ENCODE results near the gene NAP1L4.

The NAP1L4 gene

GRCh38 chr11:3010004-3010403, 17.9 kb upstream of the NAP1L4 start:
- Histone ChIP-seq H3K27me3 (ENCODE audit: control insufficient read depth, insufficient read depth, low read length) (no peaks in the 10 kb centered on the region), H3K36me3 (ENCODE audit: control insufficient read depth, insufficient read depth, low read length) (peaks cover 92% of the 10 kb centered on the region), H3K27ac (ENCODE audit: low read depth, low read length) (no peak overlapping the region), H3K9ac (ENCODE audit: low read length) (no peak overlapping the region), H3K4me3 (ENCODE audit: low read depth, low read length) (no peak overlapping the region), H3K4me1 (ENCODE audit: control insufficient read depth, insufficient read depth, low read length) (no peaks in the 10 kb centered on the region), H3K9me3 (ENCODE audit: control insufficient read depth, insufficient read depth, low read depth, low read length) (no peaks in the 10 kb centered on the region)

GRCh38 chr11:3009481-3009880, 17.4 kb upstream of the NAP1L4 start:
- Histone ChIP-seq H3K9ac (ENCODE audit: low read length) (no peak overlapping the region), H3K27ac (ENCODE audit: low read depth, low read length) (no peak overlapping the region), H3K36me3 (ENCODE audit: control insufficient read depth, insufficient read depth, low read length) (peaks cover 90% of the 10 kb centered on the region), H3K4me3 (ENCODE audit: low read depth, low read length) (no peak overlapping the region), H3K4me1 (ENCODE audit: control insufficient read depth, insufficient read depth, low read length) (no peaks in the 10 kb centered on the region), H3K27me3 (ENCODE audit: control insufficient read depth, insufficient read depth, low read length) (no peaks in the 10 kb centered on the region), H3K9me3 (ENCODE audit: control insufficient read depth, insufficient read depth, low read depth, low read length) (no peaks in the 10 kb centered on the region)

- H3K9me3 ChIP-seq (ENCODE audit: control insufficient read depth, insufficient read depth, low read depth, low read length) = no peaks in the 10 kb centered on the region
- no peak overlapping the region for H3K9ac ChIP-seq (ENCODE audit: low read length)
- H3K27me3 ChIP-seq (ENCODE audit: control insufficient read depth, insufficient read depth, low read length) = no peaks in the 10 kb centered on the region
- H3K27ac ChIP-seq (ENCODE audit: low read depth, low read length) = no peak overlapping the region
- no peak overlapping the region for H3K4me3 ChIP-seq (ENCODE audit: low read depth, low read length)
- no peaks in the 10 kb centered on the region for H3K4me1 ChIP-seq (ENCODE audit: control insufficient read depth, insufficient read depth, low read length)
- H3K36me3 ChIP-seq (ENCODE audit: control insufficient read depth, insufficient read depth, low read length) = peaks cover 90% of the 10 kb centered on the region
Observed at GRCh38 chr11:3008746-3009336, 16.7 kb upstream of the NAP1L4 start.

- Histone ChIP-seq H3K4me3 (ENCODE audit: low read depth, low read length) (no peak overlapping the region), H3K27ac (ENCODE audit: low read depth, low read length) (no peak overlapping the region), H3K27me3 (ENCODE audit: control insufficient read depth, insufficient read depth, low read length) (no peaks in the 10 kb centered on the region), H3K9me3 (ENCODE audit: control insufficient read depth, insufficient read depth, low read depth, low read length) (no peaks in the 10 kb centered on the region), H3K4me1 (ENCODE audit: control insufficient read depth, insufficient read depth, low read length) (no peaks in the 10 kb centered on the region), H3K36me3 (ENCODE audit: control insufficient read depth, insufficient read depth, low read length) (peaks cover 93% of the 10 kb centered on the region), H3K9ac (ENCODE audit: low read length) (no peak overlapping the region)
Observed at GRCh38 chr11:3007404-3008010, 15.4 kb upstream of the NAP1L4 start.

GRCh38 chr11:3006505-3007260, 14.6 kb upstream of the NAP1L4 start:
- Histone ChIP-seq H3K4me1 (ENCODE audit: control insufficient read depth, insufficient read depth, low read length) (no peaks in the 10 kb centered on the region), H3K9me3 (ENCODE audit: control insufficient read depth, insufficient read depth, low read depth, low read length) (no peaks in the 10 kb centered on the region), H3K9ac (ENCODE audit: low read length) (no peak overlapping the region), H3K27me3 (ENCODE audit: control insufficient read depth, insufficient read depth, low read length) (no peaks in the 10 kb centered on the region), H3K27ac (ENCODE audit: low read depth, low read length) (no peak overlapping the region), H3K4me3 (ENCODE audit: low read depth, low read length) (no peak overlapping the region), H3K36me3 (ENCODE audit: control insufficient read depth, insufficient read depth, low read length) (peaks cover 93% of the 10 kb centered on the region)

- Histone ChIP-seq H3K4me3 (ENCODE audit: low read depth, low read length) (no peak overlapping the region), H3K9me3 (ENCODE audit: control insufficient read depth, insufficient read depth, low read depth, low read length) (no peaks in the 10 kb centered on the region), H3K9ac (ENCODE audit: low read length) (no peak overlapping the region), H3K27ac (ENCODE audit: low read depth, low read length) (no peak overlapping the region), H3K27me3 (ENCODE audit: control insufficient read depth, insufficient read depth, low read length) (no peaks in the 10 kb centered on the region), H3K4me1 (ENCODE audit: control insufficient read depth, insufficient read depth, low read length) (no peaks in the 10 kb centered on the region), H3K36me3 (ENCODE audit: control insufficient read depth, insufficient read depth, low read length) (peaks cover 91% of the 10 kb centered on the region)
Observed at GRCh38 chr11:3004481-3004880, 12.4 kb upstream of the NAP1L4 start.

- no peaks in the 10 kb centered on the region for H3K4me1 ChIP-seq (ENCODE audit: control insufficient read depth, insufficient read depth, low read length)
- H3K36me3 ChIP-seq (ENCODE audit: control insufficient read depth, insufficient read depth, low read length) = peaks cover 83% of the 10 kb centered on the region
- H3K9me3 ChIP-seq (ENCODE audit: control insufficient read depth, insufficient read depth, low read depth, low read length) = no peaks in the 10 kb centered on the region
- H3K27me3 ChIP-seq (ENCODE audit: control insufficient read depth, insufficient read depth, low read length) = no peaks in the 10 kb centered on the region
- no peak overlapping the region for H3K4me3 ChIP-seq (ENCODE audit: low read depth, low read length)
- no peak overlapping the region for H3K9ac ChIP-seq (ENCODE audit: low read length)
- H3K27ac ChIP-seq (ENCODE audit: low read depth, low read length) = no peak overlapping the region
Observed at GRCh38 chr11:3003396-3004231, 11.5 kb upstream of the NAP1L4 start.

- Histone ChIP-seq H3K4me3 (ENCODE audit: low read depth, low read length) (no peak overlapping the region), H3K4me1 (ENCODE audit: control insufficient read depth, insufficient read depth, low read length) (no peaks in the 10 kb centered on the region), H3K9ac (ENCODE audit: low read length) (no peak overlapping the region), H3K36me3 (ENCODE audit: control insufficient read depth, insufficient read depth, low read length) (peaks cover 77% of the 10 kb centered on the region), H3K9me3 (ENCODE audit: control insufficient read depth, insufficient read depth, low read depth, low read length) (no peaks in the 10 kb centered on the region), H3K27ac (ENCODE audit: low read depth, low read length) (no peak overlapping the region), H3K27me3 (ENCODE audit: control insufficient read depth, insufficient read depth, low read length) (no peaks in the 10 kb centered on the region)
Observed at GRCh38 chr11:3002871-3003270, 10.7 kb upstream of the NAP1L4 start.

GRCh38 chr11:3002351-3002861, 10.3 kb upstream of the NAP1L4 start:
- peaks cover 72% of the 10 kb centered on the region for H3K36me3 ChIP-seq (ENCODE audit: control insufficient read depth, insufficient read depth, low read length)
- H3K9me3 ChIP-seq (ENCODE audit: control insufficient read depth, insufficient read depth, low read depth, low read length) = no peaks in the 10 kb centered on the region
- no peaks in the 10 kb centered on the region for H3K27me3 ChIP-seq (ENCODE audit: control insufficient read depth, insufficient read depth, low read length)
- no peaks in the 10 kb centered on the region for H3K4me1 ChIP-seq (ENCODE audit: control insufficient read depth, insufficient read depth, low read length)
- no peak overlapping the region for H3K27ac ChIP-seq (ENCODE audit: low read depth, low read length)
- H3K4me3 ChIP-seq (ENCODE audit: low read depth, low read length) = no peak overlapping the region
- no peak overlapping the region for H3K9ac ChIP-seq (ENCODE audit: low read length)

- no peaks in the 10 kb centered on the region for H3K4me1 ChIP-seq (ENCODE audit: control insufficient read depth, insufficient read depth, low read length)
- no peak overlapping the region for H3K27ac ChIP-seq (ENCODE audit: low read depth, low read length)
- no peaks in the 10 kb centered on the region for H3K27me3 ChIP-seq (ENCODE audit: control insufficient read depth, insufficient read depth, low read length)
- no peak overlapping the region for H3K4me3 ChIP-seq (ENCODE audit: low read depth, low read length)
- H3K9me3 ChIP-seq (ENCODE audit: control insufficient read depth, insufficient read depth, low read depth, low read length) = no peaks in the 10 kb centered on the region
- no peak overlapping the region for H3K9ac ChIP-seq (ENCODE audit: low read length)
- peaks cover 64% of the 10 kb centered on the region for H3K36me3 ChIP-seq (ENCODE audit: control insufficient read depth, insufficient read depth, low read length)
Observed at GRCh38 chr11:3001496-3001895, 9.4 kb upstream of the NAP1L4 start.

Measured in HUES6 (cell line).